SW480 (cell line): Measurements from ENCODE around the gene DAPK1.

Experiments
- DNase-seq: peaks from one replicate; pipeline ENCODE4 v3.0.0-alpha.2; 2016; ENCODE audit warnings: low spot score

DAPK1 gene

DNA sequence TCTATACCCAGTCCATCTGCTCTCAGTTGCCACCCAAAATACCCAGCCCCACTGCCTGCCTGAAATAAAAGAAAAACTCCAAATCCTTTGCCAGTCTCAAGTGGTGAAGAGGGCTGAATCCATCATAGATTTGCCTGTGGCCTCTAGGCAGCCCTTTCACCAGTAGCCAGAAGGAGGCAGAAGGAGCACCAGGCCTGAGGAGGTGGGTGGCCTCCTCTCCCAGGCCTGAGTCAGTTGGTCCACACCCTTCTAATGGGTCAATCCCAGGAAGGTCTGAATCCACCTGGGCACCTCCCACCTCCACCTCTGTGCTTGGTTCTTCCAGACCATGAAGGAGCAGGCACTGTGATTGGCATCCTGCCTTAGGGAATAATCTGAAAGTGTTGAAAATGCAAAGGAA is 97.0 kb downstream of the DAPK1 start:
- DNase-seq, result no peak

DNA sequence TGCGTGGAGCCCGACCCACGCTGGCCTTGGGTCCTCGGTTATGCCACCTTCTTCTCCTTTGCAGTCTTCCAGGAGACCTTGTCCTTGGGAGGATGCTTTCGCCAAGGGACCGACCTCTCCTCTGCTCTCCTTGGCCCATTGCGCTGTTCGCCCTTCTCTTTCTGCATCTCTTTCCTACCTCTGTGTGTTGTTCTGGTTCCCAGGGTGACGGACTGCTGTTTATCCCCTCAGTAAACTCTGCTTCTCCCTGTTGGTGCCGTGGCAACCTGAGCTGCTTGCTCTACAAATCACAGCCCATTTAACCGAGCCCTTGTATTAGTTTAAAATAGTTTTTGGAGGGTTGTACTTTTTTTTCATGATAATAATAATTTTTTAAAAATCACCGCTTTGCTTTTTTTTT is 97.9 kb downstream of the DAPK1 start:
- DNase-seq, result no peak

DNA sequence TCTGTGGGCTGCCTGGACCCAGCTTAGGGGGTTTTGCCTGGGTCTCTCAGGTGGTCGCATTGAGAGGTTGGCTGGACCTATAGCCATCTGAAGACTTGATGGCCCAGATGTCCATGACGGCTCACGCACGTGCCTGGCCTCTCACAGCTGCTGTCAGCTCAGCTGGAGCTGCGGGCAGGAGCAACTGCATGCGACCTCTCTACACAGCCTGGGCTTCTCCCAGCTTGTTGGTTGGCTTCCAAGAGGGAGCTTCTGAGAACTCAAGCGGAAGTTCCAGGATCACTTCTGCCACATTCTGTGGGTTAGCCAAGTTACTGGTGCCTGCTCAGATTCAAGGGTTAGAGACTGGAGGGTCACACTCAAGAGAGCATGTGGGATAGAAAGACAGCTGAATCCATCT is 99.2 kb downstream of the DAPK1 start:
- DNase-seq, result no peak

DNA sequence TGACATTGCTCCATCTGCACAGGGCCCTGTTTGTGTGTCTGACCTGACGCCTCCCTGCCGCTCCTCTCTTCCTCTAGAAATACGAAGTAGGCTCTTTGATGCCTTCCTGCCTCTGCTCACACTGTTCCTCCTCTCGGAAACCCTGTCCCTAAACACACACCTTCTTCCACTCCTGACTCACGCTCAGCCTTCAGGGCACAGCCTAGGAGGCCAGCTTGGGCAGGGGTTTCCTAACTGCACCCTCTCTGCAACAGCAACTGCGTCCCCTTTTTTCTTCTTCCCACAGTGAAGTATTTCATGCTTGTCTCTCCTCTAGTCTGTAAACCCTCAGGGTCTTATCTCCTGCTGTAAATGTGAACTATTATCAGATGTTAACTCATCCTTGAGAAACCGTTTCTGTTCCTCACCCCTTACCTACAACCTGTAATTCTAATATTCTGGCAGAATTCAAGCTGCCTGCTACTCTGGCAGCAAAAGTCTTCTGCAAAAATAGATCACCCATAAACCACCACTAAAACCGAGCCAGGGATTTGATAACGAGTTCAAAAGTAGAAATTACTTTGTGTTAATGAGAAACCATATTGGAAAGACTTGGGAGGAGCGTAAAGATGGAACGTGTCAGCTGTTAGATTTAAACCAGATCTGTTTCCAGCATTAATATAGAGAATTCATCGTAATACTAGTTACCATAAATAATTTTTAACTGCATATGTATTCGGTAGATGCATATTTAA is 100.2 kb downstream of the DAPK1 start:
- DNase-seq, result no peak

DNA sequence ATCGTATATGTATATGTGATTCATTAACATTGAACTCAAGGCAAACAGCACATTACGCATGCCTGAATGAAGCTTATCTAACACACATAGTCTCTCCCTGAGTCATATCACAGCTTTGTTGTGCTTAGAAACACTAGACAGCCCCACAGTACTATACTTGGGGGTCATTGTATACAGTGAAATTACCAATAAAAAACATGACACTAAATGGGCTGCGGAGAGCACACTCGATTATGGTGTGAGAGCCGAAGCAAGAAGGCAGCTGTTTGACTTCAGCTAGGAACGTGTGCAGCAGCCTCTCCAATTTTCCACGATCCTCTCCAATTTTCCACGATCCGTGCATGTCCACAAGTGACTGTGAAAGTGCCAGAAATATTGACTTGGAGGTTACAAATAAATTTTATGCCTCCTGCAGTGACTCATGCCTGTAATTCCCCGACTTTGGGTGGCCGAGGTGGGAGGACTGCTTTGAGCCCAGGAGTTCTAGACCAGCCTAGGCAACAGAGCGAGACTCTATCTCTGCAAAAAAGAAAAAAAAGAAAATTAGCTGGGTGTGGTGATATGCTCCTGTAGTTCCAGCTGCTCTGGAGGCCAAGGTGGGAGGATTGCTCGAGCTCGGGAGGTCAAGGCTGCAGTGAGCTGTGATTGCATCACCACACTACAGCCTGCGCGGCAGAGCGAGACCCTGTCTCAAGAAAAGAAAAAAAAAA is 102.4 kb downstream of the DAPK1 start:
- DNase-seq, result peak; percentile 34

DNA sequence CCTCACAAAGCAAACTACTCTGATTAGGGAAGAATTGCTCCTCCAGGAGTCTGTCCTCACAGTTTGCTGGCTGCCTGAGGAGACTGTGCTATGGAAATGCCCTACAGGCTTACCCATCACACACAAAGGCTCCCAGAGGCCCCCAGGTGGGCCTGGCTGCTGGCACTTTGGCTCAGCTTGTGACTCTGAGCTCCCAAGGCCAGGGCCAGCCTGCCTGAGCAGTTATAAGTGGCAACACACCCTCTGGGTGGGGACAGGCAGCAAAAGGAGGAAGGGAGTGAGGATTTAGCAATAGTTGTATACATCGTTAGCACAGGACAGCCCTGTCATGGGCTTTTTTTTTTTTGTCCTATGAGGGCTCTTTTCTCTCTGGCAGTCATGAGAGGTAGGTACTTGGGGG is 103.5 kb downstream of the DAPK1 start:
- no peak for DNase-seq

DNA sequence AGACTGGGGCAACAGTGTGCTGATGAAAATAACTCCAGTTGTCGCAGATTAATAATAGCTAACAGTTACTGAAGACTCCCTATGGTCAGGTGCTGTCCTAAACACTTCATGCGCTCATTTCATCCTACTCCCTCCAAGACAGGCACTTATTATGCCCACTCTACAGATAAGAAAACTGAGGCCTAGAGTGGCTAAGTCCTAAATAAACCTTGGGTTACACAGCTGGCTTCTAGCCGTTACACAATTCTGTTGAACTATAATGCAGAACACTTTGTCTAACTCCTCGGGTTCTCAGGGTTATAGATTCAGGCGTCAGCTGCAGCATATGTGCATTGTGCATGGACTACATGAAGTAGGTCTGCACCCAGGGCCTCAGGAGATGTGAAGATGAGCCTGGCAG is 103.9 kb downstream of the DAPK1 start:
- no peak for DNase-seq

DNA sequence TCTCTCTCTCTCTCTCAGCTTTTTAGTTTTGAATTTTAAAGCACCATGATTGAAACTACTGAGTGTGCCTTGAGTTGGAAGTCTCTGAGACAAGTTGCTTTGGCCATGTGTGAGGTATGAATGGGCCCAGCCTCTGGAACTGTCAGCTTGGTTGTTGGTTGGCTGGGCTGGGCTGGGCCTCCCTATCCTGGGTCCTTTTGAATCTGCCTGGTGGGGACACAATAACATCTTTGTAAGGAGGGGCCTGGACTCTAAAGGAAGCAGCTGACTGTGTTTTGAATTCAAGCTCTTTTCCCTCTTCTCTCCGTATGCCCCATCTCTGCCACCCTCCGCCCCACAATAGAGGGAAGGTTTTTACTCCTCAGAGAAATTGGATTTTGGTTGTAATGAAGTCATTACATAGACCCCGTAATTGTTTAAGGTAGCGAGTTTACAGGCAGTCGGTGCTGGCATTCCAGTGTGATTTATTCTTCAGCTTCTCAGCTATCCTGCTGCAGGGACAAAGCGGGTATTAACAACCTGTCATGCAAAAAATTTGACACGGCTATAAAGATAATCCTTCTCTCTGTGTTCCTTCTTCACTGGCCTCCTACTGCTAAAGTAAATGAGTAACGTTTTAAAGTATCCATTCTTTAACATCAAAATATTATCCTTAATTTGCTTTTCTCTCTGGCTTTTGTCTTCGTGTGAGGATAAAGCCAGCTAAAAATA is 105.4 kb downstream of the DAPK1 start:
- DNase-seq, result no peak

DNA sequence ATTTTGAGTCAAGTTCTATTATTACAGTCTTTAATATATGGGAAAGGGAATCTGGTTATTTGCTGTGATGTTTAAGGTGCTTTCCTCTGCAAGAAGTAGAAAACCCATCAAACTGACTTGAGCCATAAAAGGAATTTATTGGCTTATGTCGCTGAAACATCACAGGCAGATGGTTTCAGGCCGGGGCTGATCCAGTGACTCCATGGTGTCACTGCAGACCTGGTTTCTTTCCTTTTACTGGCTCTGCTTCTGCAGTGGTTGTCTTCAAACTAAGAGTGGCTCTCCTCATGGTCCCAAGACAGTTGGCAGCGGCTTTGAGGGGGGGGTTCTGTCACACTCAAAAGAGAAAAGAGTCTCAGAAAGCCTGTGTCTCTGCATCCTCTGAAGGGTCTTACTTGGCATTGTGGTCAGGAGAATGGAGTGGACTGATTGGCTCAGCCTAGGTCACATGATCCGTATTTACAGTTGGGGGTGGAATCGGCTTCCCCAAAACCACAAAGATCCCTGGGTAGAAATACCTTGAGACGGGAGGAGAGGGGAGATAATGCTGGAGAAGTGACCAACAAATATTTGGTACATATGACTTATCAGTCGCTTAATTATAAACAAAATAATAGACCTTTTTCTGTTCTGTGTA is 106.3 kb downstream of the DAPK1 start:
- no peak for DNase-seq

DNA sequence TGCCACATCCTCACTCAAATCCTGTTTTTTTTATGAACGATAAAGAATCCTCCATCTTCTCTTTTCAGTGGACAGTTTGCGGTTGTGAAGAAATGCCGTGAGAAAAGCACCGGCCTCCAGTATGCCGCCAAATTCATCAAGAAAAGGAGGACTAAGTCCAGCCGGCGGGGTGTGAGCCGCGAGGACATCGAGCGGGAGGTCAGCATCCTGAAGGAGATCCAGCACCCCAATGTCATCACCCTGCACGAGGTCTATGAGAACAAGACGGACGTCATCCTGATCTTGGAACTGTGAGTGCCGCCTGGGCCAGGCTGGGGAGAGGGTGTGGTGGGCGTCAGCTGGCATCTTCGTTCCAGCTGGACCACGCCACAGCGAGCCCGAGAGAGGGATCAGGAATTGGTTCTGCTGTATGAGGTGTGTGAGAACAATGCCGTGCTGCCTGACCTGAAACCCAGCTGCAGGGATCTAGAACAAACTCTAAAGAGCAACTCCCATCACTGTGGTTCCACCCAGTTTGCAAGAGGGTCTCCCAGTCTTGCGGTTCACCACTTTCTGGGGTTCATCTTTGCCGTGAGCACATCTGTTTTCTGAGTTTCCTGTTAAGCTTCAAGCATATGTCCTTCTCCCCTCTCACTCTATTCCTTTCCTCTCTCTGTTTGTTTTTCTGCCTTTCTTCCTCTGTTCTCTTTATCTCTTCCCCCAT is 107.4 kb downstream of the DAPK1 start:
- DNase-seq, result no peak

DNA sequence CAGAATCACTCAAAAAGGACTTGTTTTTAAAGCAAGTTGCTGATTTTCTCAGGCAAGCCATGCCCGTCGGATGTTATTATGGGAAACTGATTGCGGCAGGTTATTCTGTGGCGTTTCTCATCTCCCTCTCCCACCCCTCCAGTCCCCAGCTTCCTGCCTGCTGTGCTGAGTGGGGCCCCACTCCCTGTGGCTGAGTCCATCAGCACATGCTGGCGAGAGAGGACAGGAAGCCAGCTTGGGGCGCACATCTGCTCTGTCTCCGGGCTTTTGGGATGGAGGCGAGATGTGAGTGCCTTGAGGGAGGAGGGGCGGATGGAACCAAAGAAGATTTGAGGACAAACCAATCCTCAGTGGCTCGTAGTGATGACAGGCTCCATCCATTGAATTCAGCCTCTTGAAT is 108.0 kb downstream of the DAPK1 start:
- DNase-seq, result no peak

DNA sequence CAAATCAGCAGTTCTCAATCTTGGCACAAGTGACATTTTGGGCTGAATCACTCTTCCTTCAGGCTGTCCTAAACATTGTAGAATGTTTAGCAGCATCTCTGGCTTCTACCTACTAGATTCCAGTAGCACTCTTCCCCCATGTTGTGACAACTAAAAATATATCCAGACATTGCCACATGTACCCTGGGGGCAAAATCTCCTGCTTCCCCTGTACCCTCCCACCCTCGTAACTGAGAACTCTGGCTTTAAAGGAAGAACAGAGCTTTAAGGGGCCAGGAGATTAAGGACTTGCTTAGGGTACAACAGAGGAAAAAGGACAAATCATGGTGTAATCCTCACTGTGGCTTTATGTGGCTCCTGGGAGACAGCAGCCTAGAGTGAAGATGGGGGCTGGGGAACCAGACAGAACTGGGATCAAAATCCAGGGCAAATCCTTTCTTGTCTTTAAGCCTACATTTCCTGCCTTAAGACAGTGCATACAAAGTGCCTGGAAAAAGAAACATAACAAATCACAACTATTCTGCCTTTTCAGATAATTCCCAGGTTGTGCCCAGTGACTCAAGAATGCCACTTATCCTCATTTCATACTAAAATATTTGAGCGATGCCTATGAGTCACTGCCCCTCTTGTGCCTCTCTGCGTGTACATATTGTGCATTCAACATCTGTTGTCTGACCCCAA is 109.3 kb downstream of the DAPK1 start:
- no peak for DNase-seq

DNA sequence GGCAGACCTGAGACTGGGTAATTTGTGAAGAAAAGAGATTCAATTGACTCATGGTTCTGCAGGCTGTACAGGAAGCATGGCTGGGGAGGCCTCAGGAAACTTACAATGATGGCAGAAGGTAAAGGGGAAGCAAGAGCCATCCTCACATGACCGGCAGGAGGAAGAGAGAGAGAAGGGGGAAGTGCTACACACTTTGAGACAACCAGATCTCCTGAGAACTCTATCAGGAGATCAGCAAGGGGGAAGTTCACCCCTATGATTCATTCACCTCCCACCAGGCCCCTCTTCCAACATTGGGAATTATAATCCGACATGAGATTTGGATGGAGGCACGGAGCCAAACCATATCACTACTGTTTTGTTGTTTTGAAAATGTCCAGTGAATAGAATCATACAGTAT is 110.2 kb downstream of the DAPK1 start:
- DNase-seq, result no peak

DNA sequence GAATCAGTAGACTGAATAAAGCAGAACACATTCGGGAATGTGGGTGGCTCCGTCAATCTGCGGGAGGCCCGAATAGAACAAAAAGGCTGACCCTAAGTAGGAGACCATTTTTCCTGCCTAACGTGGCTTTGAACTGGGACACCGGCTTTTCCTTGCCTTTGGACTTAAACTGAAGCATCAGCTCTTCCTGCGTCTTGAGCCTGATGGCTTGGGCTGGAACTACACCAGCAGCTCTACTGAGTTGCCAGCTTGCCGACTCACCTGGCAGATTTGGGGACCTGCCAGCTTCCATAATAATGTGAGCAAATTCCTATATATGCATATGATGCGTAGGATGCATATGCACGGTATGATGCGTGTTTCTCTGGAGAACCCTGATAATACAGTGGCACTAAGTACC is 111.3 kb downstream of the DAPK1 start:
- DNase-seq, result no peak

DNA sequence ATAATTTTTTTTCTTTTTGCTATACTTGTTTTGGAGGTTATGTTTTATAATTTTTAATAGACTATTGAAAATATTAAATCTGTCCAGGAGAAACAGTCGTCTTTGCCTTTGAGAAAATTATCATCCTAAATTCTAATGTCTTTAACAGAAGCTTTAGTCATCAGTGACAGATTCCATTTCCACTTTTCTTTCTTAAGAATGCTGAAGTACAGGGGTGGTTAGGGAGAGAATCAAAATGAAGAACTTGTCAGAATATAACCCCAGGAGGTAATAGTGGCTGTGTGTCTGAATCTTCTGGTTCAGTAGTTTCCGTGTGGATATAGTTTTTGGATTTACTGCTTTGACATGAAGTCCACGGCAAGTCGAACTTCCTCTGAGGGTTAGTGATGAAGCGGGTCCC is 111.8 kb downstream of the DAPK1 start:
- DNase-seq, result no peak

DNA sequence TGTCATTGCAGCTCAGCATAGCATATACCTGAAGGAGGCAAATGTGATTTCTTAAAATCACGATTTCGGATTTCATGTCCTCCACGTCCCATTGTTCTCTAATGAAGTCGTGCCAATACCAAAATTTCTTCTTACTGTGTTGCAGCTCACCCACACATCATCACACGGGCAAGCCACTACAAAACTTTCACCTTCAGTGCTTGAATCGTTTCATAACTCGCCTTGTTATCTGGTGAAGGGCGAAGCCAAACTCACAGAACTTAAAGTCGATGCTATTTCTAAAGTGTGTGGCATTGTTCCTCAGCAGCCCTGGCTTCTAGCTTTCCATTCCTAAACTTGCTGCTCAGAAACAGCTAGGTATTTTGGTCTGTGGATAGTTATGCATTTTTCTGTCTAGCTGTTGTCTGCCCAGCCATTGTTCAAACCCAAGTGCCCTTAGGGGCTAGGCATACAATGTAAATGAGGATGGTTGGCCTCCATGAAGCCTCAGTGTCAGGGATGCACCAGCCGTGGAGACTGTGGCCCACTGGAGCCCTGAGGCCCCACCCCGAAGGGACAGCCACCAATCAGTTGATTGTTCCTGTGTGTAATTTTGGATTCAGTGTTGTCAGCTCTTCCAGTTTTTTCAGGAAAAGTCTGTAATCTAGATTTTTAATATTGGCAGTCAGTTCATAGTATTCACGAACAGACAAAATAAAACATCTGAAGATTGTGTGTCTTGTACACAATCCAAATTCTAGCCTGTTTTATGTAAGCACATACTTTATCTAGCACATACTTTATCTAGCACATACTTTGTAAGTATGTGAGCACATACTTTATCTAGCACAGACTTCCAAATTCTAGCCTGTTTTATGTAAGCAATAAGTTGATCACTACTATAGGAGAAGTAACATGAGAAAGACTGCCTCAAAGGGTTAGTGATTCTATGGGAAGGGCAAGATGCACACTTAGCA is 112.8 kb downstream of the DAPK1 start:
- no peak for DNase-seq

DNA sequence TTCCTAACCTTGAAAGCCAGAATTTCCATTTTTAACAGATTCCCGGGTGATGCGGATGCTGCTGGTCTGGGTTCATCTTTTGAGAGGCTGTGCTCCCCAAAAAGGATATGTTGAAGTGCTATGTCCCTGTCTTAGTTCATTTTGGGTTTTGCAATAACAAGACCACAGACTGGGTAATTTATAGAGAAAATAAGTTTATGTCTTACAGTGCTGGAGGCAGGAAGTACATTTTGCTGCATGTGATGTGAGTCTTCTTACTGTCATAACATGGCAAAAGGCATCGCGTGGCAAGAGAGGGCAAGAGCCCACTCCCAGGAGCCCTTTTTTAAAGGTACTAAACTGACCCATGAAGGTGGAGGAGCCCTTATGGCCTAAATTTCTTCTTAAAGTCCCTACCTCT is 114.1 kb downstream of the DAPK1 start:
- no peak for DNase-seq

DNA sequence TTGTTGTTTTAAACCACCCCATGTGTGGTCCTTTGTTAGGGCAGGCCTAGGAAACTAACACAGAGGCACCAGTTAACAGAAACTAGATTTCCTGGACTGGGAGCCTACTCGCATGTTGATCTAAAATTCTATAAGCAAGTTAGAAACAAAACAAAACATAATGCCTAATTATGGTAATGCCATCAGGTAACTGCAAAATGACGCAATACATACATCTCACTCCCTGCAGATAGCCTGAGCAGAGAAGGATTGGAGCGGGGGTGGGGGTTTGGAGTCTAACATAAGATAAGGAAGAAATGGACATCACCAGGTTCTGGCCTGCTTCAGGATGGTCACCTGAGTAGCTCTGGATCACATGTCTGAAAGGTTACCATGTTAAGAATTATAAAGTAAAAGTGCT is 114.9 kb downstream of the DAPK1 start:
- no peak for DNase-seq

DNA sequence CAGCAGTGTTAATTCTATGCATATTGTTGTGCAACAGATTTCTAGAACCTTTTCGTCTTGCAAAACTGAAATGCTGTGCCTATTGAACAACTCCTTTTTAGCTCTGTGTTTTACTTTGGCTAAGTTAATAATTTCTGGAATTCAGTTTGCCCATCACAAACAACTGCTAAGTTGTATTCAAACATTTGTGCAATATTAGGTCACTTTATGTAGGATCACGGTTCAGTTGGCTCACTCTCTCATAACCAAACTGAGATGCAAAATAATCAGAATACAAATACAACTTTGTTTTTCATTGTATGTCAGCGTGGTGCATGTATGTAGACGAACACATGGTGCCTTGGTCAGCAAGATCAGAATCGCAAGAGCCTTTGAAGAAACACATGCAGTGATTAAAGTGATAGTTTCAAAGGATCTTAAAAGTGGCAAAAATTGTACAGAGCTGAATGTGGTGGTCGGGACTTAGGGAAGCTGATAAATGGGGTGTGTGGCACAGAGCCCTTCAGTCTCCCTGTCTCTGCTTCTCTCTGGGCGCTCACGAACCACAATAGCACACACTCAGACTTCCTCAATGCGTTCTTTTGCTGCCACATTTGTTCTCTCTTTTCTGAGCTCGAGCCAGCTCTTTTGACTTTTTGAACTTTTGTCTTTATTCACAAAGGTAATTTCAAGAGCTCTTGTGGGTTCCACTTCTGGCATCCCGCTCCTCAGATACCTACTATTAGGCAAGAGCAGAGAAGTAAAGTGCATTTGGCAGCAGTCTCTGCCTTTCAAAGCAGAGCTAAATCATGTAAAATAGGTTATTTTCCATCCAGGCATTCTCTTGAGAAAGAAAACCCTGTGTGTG is 115.8 kb downstream of the DAPK1 start:
- no peak for DNase-seq
